GM19043 (cell line): Measurements from ENCODE around the gene RTCA.
"Not testable (repeated sequence)": the region's sequence is repeated elsewhere in the genome, so short reads cannot be mapped to it uniquely, and the experiment has no call there.

Source experiments
- ATAC-seq: cut with Tn5 transposase; IDR thresholded peaks from one replicate; pipeline ENCODE4 v1.9.1; 2021; ENCODE audit warnings: low read depth; ENCODE audit not compliant: unreplicated experiment

RTCA gene

GRCh38 chr1:100304921-100305320 is 38.9 kb downstream of the RTCA start:
- ATAC-seq: no peak

DNA sequence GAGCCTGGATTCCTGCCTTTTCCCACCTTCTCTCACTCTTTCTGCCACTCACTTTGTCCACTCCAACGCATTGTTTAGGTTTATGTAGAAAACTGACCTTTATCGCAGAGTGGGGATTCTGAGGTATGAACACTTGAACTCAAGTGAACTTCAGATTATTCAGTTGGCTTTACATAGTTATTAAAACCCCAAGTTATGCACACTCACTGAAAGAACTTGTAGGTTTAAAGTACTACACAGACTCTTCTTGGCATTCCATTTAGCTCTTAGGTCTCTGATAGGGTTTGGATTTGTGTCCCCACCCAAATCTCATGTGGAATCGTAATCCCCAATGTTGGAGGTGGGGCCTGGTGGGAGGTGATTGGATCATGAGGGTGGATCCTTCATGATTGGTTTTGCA is 39.9 kb downstream of the RTCA start:
- ATAC-seq: no peak

- no peak for ATAC-seq
These were observed 40.8 kb downstream of the RTCA start for GRCh38 chr1:100306735-100307313.

DNA sequence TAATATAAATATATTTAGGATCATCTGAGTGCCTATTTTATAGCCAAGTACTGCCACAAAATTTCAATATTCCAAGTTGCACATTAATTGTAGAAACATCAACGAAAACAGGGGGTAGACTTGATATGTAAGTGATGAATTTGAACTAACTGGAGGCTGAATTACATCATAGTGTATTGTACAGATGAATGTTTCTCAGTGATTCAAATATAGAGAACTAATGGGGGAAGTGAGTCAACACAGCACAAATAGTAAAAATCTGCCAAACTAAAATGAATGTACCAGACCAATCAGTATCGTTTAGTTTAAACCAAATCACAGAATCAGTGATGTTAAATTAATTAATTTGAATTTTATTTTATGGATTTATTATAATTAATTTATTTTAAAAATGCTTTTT is 42.8 kb downstream of the RTCA start:
- no peak for ATAC-seq

- ATAC-seq: no peak
These were observed 43.8 kb downstream of the RTCA start for GRCh38 chr1:100309863-100310262.

DNA sequence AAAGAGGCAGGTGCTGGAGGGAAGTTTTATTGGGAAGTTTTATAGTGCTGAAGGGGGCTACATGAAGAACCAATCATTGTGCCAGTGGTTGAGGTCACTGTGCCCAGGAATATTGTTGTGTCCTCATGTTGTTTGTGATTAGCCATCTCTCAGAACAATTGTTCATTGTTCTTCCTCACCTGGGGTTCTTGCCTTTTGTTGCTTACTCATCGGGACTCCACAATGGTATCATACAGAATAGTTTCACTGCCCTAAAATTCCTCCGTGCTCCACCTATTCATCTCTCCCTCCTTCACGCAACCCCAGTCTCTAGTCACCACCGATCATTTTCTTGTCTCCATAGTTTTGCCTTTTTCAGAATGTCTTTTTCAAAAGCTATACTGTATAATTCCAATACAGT is 47.4 kb downstream of the RTCA start:
- no peak for ATAC-seq

- no peak for ATAC-seq
These were observed 50.6 kb downstream of the RTCA start for GRCh38 chr1:100316622-100317021.

GRCh38 chr1:100320311-100321099 is 54.5 kb downstream of the RTCA start:
- no peak for ATAC-seq

DNA sequence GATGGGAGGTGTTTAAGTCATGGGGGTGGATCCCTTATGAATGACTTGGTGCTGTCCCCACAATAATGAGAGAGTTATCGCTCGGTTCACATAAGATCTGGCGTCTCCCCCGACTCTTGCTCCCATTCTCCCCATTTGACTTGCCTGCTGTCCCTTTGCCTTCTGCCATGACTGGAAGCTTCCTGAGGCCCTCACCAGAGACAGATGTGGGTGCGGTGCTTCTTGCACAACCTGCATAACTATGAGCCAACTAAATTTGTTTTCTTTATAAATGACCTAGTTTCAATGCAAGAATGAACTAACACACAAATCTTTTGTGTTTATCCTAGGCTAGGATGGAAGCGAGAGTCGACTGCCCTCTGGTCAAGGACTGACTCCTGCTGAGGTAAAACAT is 55.1 kb downstream of the RTCA start:
- ATAC-seq: no peak

DNA sequence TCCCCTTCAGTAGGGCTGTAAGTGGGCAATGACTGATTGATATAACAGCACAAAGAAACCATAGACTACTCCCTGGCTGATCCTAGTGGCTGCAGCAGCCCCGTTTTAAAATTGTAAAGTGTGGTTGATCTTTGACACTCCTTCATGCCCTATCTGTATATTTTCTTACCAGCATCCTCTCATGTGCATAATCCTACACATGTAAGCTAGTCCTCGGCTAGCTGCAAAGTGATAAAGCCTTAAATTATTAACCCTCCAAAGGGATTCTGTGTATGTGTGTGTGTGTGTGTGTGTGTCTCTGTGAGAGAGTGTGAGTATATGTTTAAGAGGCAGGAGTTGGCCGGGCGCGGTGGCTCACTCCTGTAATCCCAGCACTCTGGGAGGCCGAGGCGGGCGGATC is 55.5 kb downstream of the RTCA start:
- no peak for ATAC-seq

- ATAC-seq: peak; percentile 68
These were observed 56.6 kb downstream of the RTCA start for GRCh38 chr1:100322436-100323211.

- no peak for ATAC-seq
These were observed 57.5 kb downstream of the RTCA start for GRCh38 chr1:100323419-100324106.

GRCh38 chr1:100325415-100326324 is 59.7 kb downstream of the RTCA start:
- ATAC-seq: no peak

GRCh38 chr1:100326325-100326670 is 60.3 kb downstream of the RTCA start:
- not testable (repeated sequence) for ATAC-seq

GRCh38 chr1:100328133-100328532 is 62.1 kb downstream of the RTCA start:
- no peak for ATAC-seq

GRCh38 chr1:100331146-100331545 is 65.1 kb downstream of the RTCA start:
- not testable (repeated sequence) for ATAC-seq

GRCh38 chr1:100332331-100332730 is 66.3 kb downstream of the RTCA start:
- no peak for ATAC-seq

DNA sequence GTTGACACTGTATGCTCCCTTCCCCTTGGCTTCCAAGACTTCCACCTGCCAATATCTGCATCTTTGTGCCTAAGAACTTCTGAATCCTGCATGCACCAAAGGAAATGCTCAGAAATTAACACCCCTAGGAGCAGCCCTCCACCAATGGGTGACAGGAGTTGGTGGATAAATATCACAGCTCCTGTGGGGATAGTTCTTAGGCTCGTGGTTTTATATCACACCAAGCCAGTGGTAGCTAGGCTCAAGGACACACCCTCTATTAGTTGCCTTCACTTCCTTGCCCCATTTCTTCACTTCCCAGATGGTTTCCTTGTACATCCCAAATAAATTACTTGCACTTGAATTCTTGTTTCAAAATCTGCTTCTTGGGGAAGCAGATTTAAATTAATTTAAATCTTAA is 69.4 kb downstream of the RTCA start:
- no peak for ATAC-seq

GRCh38 chr1:100337878-100338277 is 71.9 kb downstream of the RTCA start:
- not testable (repeated sequence) for ATAC-seq

DNA sequence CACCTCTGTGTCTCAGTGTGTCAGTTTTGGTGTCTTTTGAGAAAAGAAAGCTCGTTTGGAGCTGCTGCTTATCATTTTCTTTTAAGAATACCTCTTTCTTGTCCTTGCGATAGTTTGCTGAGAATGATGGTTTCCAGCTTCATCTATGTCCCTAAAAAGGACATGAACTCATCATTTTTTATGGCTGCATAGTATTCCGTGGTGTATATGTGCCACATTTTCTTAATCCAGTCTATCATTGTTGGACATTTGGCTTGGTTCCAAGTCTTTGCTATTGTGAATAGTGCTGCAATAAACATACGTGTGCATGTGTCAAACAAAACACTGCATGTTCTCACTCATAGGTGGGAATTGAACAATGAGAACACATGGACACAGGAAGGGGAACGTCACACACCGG is 73.7 kb downstream of the RTCA start:
- not testable (repeated sequence) for ATAC-seq
